ENCODE measurements around the gene SARS2.

The SARS2 gene

GRCh38 chr19:38932425-38933179, 2.0 kb upstream of the SARS2 start:
- peaks cover 14 to 51% of the 10 kb centered on the region in 2 donors for H3K4me1 Mint-ChIP-seq

GRCh38 chr19:38931521-38931793, 894 bp upstream of the SARS2 start:
- peaks cover 14 to 51% of the 10 kb centered on the region in 2 donors for H3K4me1 Mint-ChIP-seq
- ATAC-seq (replicated peaks) (no peak), DNase-seq (no peak)
- peak overlapping the region; percentile 99 for H3K27ac Mint-ChIP-seq
- no peaks in the 10 kb centered on the region for H3K27me3 Mint-ChIP-seq
- peaks cover 4 to 5% of the 10 kb centered on the region in 2 donors for H3K9me3 Mint-ChIP-seq
- H3K36me3 Mint-ChIP-seq = peaks cover 40 to 53% of the 10 kb centered on the region in 2 donors
- H3K4me3 Mint-ChIP-seq = peak overlapping the region; percentile 85 to 95

More at GRCh38 chr19:38932425-38933179, 2.0 kb upstream of the SARS2 start:
- DNase-seq (no peak), ATAC-seq (replicated peaks) (no peak)
- Mint-ChIP-seq H3K36me3 (peaks cover 40 to 52% of the 10 kb centered on the region in 2 donors), H3K4me3 (peak overlapping the region; percentile 17 to 85), H3K9me3 (peaks cover 4 to 5% of the 10 kb centered on the region in 2 donors), H3K27me3 (no peaks in the 10 kb centered on the region), H3K27ac (no peak overlapping the region)

GRCh38 chr19:38930776-38931520, 385 bp upstream of the SARS2 start, which contains the start of gene MRPS12:
Gene MRPS12, plus strand, starts transcription at chr19:38930944. Its CDS starts 351 bp downstream, at chr19:38931295.
- peaks cover 14 to 51% of the 10 kb centered on the region in 2 donors for H3K4me1 Mint-ChIP-seq
- no peaks in the 10 kb centered on the region for H3K27me3 Mint-ChIP-seq
- peaks cover 4 to 5% of the 10 kb centered on the region in 2 donors for H3K9me3 Mint-ChIP-seq
- H3K36me3 Mint-ChIP-seq = peaks cover 40 to 51% of the 10 kb centered on the region in 2 donors
- DNase-seq = peak; percentile 98
- peak; percentile 97 to 98 for ATAC-seq (replicated peaks)
- H3K4me3 Mint-ChIP-seq = peak within 1 kb of the TSS; percentile 85 to 95
- H3K27ac Mint-ChIP-seq = peak within 1 kb of the TSS; percentile 99

GRCh38 chr19:38928391-38929001, 2.1 kb downstream of the SARS2 start:
- H3K9me3 Mint-ChIP-seq = peaks cover 0 to 2% of the 10 kb centered on the region in 2 donors
- ATAC-seq (replicated peaks) (no peak), DNase-seq (no peak)
- H3K27me3 Mint-ChIP-seq = no peaks in the 10 kb centered on the region
- H3K4me1 Mint-ChIP-seq = peaks cover 13 to 48% of the 10 kb centered on the region in 2 donors
- peaks cover 31 to 37% of the 10 kb centered on the region in 2 donors for H3K36me3 Mint-ChIP-seq
- no peak overlapping the region for H3K27ac Mint-ChIP-seq
- H3K4me3 Mint-ChIP-seq = no peak overlapping the region

- Mint-ChIP-seq H3K27ac (no peak overlapping the region), H3K36me3 (peaks cover 30 to 35% of the 10 kb centered on the region in 2 donors), H3K27me3 (no peaks in the 10 kb centered on the region), H3K9me3 (peaks cover 0 to 2% of the 10 kb centered on the region in 2 donors), H3K4me3 (no peak overlapping the region), H3K4me1 (peaks cover 2 to 18% of the 10 kb centered on the region in 2 donors)
- no peak for ATAC-seq (replicated peaks)
- DNase-seq = no peak
These were observed 6.2 kb downstream of the SARS2 start for GRCh38 chr19:38924388-38924787.

- Mint-ChIP-seq H3K4me1 (no peaks in the 10 kb centered on the region), H3K27me3 (no peaks in the 10 kb centered on the region), H3K4me3 (no peak overlapping the region), H3K9me3 (peaks cover 0 to 2% of the 10 kb centered on the region in 2 donors), H3K27ac (no peak overlapping the region), H3K36me3 (peaks cover 25 to 30% of the 10 kb centered on the region in 2 donors)
- ATAC-seq (replicated peaks) (no peak), DNase-seq (no peak)
These were observed 8.1 kb downstream of the SARS2 start for GRCh38 chr19:38922482-38922881.

- Mint-ChIP-seq H3K9me3 (peaks cover 0 to 2% of the 10 kb centered on the region in 2 donors), H3K27ac (peak overlapping the region; percentile 5), H3K27me3 (no peaks in the 10 kb centered on the region), H3K36me3 (peaks cover 25 to 30% of the 10 kb centered on the region in 2 donors), H3K4me1 (no peaks in the 10 kb centered on the region), H3K4me3 (no peak overlapping the region)
- ATAC-seq (replicated peaks) = no peak
- no peak for DNase-seq
These were observed 8.9 kb downstream of the SARS2 start for GRCh38 chr19:38921420-38922274.

GRCh38 chr19:38920602-38921419, 9.8 kb downstream of the SARS2 start:
- H3K4me1 Mint-ChIP-seq = no peaks in the 10 kb centered on the region
- no peaks in the 10 kb centered on the region for H3K27me3 Mint-ChIP-seq
- H3K9me3 Mint-ChIP-seq = peaks cover 0 to 2% of the 10 kb centered on the region in 2 donors
- ATAC-seq (replicated peaks) = no peak
- no peak for DNase-seq
- no peak overlapping the region for H3K4me3 Mint-ChIP-seq
- H3K36me3 Mint-ChIP-seq = peaks cover 30 to 31% of the 10 kb centered on the region in 2 donors
- no peak overlapping the region for H3K27ac Mint-ChIP-seq

GRCh38 chr19:38919837-38920601, 10.5 kb downstream of the SARS2 start:
- peaks cover 0 to 2% of the 10 kb centered on the region in 2 donors for H3K9me3 Mint-ChIP-seq
- ATAC-seq (replicated peaks) (no peak), DNase-seq (no peak)
- no peaks in the 10 kb centered on the region for H3K4me1 Mint-ChIP-seq
- no peak overlapping the region for H3K27ac Mint-ChIP-seq
- peaks cover 28 to 30% of the 10 kb centered on the region in 2 donors for H3K36me3 Mint-ChIP-seq
- no peaks in the 10 kb centered on the region for H3K27me3 Mint-ChIP-seq
- H3K4me3 Mint-ChIP-seq = no peak overlapping the region

GRCh38 chr19:38918526-38918925, 12.0 kb downstream of the SARS2 start:
- no peak for DNase-seq
- Mint-ChIP-seq H3K4me3 (no peak overlapping the region), H3K36me3 (peaks cover 35 to 37% of the 10 kb centered on the region in 2 donors), H3K4me1 (no peaks in the 10 kb centered on the region), H3K27ac (no peak overlapping the region), H3K9me3 (peaks cover 0 to 2% of the 10 kb centered on the region in 2 donors), H3K27me3 (no peaks in the 10 kb centered on the region)
- ATAC-seq (replicated peaks) = no peak

GRCh38 chr19:38917921-38918491, 12.6 kb downstream of the SARS2 start:
- DNase-seq (no peak), ATAC-seq (replicated peaks) (no peak)
- Mint-ChIP-seq H3K4me1 (peaks cover 3% of the 10 kb centered on the region in 2 donors), H3K27me3 (no peaks in the 10 kb centered on the region), H3K36me3 (peaks cover 37 to 40% of the 10 kb centered on the region in 2 donors), H3K9me3 (peaks cover 0 to 2% of the 10 kb centered on the region in 2 donors), H3K4me3 (no peak overlapping the region), H3K27ac (no peak overlapping the region)

GRCh38 chr19:38917516-38917915, 13.0 kb downstream of the SARS2 start:
- Mint-ChIP-seq H3K36me3 (peaks cover 37 to 40% of the 10 kb centered on the region in 2 donors), H3K27me3 (no peaks in the 10 kb centered on the region), H3K4me1 (peaks cover 7 to 8% of the 10 kb centered on the region in 2 donors), H3K9me3 (peaks cover 0 to 2% of the 10 kb centered on the region in 2 donors), H3K4me3 (no peak overlapping the region), H3K27ac (no peak overlapping the region)
- no peak for DNase-seq
- no peak for ATAC-seq (replicated peaks)
